SK-N-MC (cell line): ENCODE measurements around the gene TYROBP.

Experiments used
- EZH2 ChIP-seq: fragments of 200-600 bp; sonication (generic); IDR thresholded peaks from one replicate; pipeline ENCODE4 v1.6.1; 2017; ENCODE audit warnings: antibody characterized with exemption
- POLR2AphosphoS5 ChIP-seq: IDR thresholded peaks from 2 replicates; pipeline ENCODE4 v1.6.1; 2012; ENCODE audit warnings: mild to moderate bottlenecking, low read depth, low read length, borderline replicate concordance

DNA sequence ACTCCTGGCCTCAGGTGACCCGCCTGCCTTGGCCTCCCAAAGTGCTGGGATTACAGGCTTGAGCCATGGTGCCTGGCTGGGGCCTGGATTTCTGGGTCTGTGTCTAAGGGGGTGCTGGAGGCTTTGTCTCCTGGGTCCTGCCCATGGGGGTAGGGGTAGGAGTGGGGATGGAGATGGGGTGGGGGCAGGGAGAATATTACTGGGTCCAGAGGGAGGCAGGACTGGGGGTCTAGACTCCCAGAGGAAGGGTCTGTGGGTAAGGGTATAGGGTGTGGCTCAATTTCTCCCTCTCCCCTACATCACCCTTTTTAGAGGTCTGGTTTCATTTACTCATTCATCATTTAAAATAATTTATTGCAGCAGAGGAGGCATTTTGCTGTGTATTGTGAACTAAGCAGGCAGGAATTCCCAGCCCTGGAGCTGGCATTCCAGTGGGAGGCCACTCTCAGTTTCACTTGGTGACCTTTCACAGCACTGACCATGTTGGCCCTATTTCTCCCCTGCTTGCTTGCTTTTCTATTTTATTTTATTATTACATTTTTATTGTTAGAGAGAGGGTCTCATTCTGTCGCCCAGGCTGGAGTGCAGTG, 6.9 kb downstream of the TYROBP start:
- no peak for TF ChIP-seq EZH2
- no peak for TF ChIP-seq POLR2AphosphoS5
